GOT3 (cell line): ENCODE measurements around the gene UBA1.

Experiments used
- DNase-seq: peaks from one replicate; lab custom pipeline; 2025; ENCODE audit warnings: mixed read lengths; lab: John Stamatoyannopoulos, UW

UBA1 gene

DNA sequence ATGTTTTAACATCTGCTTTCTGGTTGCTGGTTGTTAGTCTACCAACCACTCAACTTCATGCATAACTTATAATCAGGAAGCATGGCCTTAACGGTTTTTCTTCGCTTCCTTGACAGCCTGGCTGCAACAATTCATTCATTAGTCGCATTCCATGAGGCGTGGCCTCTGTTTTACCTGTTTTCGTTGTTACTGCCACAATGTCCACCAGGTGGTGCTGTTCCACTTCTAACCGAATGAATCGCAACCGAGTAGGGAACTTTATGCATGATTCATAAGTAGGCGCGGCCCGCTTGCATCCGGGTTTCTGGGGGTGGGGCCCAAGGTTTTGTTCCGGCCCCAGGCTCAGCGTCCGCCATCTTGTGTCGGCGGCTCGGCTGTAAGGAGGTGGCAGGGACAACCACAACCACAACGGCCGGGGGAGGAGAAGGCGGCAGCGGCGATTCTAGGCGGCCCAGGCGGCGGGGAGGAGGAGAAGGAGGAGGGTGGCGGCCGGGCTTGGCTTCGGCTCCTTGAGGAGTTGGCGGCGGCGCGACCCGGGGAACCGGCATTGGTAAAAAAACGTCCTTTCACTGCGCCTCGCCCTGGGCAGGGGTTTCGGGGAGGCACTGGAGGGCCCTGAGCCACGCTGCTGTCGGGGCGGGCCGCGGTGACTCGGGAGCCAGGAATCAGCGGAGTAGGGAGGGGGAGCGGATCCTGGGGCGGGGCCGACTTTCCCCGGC lies at the start of gene UBA1:
TSS of gene UBA1 (plus strand) at position 355 of the 719 bp plus-strand sequence. CDS start 4,974 bp downstream, outside the sequence.
- DNase-seq, result peak; percentile 71

DNA sequence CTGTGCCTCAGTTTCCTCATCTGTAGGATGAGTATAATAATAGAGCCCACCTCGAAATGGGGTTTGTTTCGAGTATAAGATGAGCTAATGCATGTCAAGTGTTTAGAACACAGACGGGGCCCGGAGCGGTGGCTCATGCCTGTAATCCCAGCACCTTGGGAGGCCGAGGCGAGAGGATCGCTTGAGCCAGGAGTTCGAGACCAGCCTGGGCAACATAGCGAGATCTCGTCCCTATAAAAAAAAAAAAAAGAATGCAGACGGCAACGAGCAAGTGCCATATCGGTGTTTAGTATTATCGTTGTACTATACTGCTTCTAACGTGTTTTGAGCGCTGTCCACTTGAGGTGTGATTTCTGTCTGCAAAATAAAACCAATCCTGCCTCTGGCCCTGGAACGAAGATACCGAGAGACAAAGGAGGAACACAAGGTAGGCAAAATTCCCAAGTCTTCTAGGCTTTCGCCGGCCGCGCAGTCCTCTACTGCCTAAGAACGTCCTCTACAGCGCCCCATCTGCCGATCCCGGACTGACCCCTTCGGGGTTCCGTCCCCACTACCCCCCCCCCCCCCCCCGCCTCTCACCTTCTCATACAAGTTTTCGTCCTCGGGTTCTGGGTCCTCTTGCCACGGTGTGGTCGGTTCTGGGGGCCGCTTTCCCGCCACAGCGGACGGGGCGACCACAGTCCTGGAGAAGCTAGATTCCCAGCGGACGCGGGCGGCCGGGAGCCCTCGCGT lies 49.6 kb upstream of the UBA1 start:
- DNase-seq, result no peak

DNA sequence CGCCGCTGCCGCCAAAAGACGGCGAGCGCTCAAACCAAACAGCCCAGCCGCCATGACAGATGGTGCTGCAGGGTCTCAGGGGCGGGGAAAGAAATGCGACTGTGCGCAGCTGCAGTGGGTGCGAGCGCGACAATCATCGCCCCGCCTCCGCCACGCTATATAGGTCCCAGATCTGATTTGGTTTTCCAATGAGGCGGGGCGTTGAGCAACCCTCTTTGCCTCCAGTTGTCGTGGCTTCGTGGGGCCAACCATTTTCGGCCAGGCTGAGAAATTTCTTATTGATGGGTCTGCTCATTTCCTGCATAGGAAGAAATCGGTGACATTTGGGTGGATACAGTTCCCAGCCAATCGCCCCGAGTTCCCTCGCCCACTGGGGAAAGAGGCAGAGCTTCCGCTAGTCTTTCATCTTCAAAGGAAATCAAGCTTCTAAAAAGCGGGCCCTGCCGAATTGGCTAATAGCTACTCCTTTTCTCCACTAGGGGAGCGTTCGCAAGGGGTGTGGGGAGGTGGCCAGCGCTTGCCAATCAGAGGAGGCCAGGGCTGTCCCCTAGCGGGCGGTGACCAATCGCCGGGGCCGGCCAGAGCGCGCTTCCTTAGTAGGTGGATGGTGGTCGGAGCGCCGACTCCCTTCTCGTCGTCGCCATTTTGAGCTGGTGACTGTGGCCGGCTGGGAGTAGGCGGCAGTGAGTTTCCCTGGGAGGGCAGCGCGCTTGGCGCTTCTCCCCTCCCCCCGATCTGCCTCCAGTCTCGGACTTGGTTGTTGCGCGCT lies 48.8 kb upstream of the UBA1 start, which contains the start of the genes NDUFB11 and RBM10:
TSS of gene NDUFB11 (minus strand) at position 77 of the 769 bp plus-strand sequence. CDS start at position 54, 23 bp downstream.
TSS of gene RBM10 (plus strand) at position 596 of the 769 bp plus-strand sequence. CDS start 2,261 bp downstream, outside the sequence.
- peak; percentile 66 for DNase-seq

DNA sequence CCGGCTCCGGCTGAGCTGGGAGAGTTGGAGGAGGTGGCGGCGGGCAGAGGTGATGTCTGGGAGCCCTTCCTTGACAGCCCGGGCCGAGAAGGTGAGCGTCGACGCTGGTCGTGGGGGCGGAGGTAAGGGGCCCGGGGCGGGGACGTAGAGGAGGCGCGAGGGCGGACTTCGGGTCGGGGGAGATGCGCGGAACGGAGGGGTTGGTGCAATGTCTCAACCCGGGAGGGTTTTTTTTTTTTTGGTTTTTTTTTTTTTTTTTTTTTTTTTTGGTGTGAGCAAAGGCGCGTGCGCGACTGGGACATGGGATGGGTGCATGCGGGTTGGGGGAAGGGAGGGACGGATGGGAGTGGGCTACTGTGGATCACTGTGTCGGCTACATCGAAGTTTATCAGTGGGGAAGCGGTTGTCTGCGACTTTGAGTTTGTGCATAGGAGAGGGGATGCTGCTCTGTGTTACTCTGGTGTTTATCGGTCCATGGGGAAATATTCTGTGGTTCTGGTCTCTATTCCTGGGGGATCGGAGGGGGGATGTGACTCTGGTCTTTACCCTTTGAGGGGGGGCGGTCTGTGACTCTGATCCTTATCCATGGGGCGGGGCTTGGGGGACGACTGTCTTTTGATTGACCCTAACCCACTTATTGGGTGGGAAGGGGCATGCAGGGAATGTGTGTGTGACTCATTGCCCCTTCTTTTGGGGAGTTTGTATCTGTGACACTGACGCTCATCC lies 48.1 kb upstream of the UBA1 start:
- DNase-seq, result no peak

DNA sequence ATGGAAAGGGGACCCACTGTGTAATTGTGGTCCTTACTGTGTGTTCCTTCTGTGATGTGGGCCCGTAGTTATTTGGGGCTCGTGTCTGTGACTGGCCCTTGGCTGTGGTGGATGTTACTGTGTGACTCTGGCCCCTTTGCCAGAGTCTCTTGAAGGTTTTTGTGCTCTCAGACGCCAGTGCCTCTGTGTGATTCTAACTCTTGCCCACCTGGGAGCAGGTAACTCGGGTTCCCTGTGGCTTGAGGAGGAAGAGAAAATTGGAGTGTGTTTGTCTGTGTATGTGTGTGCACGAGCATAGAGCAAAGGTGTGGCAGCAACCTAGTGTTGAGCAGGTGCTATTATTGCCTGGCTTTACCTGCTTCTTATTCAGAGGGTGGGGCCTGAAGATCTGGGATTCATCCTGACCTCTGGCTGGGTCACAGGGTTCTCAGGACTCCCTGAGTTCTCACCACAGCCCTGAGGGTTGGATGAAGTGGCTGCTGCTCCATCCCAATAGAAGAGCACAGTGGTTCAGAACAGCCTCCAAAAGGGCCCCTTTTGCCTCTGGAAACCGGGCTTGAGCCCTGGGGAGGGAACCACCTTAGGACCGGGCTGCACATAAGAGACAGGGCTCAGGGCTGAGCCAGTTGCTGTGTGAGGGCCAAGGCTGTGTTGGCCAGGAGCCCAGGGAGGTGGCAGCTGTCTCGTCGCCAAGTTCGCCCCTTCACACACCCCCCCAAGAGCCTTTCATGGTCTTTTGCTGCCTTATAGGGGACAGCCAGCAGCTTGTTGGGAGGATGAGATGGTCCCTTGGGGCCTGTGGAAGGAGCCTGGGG lies 47.3 kb upstream of the UBA1 start:
- no peak for DNase-seq

DNA sequence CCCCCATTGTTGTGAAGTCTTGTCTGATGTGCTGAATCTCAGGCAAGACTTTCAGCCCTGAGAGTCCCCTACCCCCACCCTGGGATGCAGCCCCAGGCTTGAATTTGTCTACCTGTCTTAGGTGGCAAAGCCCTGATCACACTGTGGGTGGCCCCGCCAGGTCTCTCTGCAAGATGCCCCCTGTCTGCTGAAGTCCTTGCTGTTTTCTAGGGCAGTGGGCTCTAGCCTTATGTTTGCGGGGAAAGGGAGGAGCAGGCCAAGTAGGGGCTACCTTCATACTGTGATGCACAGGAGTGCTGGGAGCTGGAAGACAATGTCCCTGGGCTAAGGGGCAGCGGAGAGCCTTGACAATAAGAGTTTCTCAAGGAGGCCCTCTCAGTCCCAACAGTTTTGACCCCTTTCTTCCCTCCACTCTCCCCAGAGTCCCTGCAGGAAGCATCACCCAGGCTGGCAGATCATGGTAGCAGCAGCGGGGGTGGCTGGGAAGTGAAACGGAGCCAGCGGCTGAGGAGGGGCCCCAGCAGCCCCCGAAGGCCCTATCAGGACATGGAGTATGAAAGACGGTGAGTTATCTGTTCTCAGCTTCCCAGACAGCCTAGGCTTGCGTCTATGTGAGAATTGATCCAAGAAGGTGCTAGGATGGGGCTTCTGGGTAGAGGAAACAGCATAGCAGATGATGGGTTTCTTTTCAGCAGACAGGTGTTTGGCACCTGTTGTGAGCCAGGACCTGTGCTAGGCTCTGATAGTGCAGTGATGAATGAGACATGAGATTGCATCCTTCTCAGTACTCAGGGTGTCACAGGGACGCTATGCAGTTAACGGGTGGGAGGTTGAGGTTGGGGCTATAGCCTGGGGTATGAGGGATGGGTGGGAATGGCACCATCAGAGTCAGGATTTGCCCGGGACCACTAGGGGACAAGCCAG lies 46.4 kb upstream of the UBA1 start:
- DNase-seq, result no peak

DNA sequence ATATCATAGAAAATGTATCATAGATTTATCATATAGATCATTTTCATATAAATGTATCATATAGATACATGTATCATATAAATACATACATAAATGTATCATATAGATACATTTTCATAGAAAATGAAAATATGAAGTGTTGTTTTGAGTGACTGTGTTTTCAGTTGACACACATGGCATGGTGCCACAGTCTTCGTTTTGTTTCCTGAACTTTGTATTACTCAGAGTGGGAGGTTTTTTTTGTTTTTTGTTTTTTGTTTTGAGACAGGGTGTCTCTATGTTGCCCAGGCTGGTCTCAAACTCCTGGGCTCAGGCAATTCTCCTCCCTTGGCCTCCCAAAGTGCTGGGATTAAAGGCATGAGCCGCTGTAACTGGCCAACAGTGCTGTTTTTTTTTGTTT lies 44.7 kb upstream of the UBA1 start:
- no peak for DNase-seq

DNA sequence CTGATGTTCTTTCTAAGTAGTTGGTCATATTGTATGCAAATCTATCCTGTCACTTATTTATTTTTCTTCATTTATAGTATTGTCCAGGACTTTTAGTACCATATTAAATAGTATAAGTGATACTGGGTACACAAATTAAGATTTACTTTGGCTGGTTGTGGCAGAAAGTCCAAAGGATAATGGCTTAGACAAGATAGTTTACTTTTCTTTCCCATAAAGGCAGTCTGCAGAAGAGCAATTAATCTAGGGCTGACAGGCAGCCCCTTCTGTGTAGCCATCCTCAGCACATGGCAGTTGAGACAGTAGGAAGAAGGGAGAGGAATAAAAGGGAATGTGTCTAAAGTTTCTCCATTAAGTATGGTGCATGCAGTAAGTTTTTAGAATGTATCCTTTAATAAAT lies 42.2 kb upstream of the UBA1 start:
- no peak for DNase-seq

DNA sequence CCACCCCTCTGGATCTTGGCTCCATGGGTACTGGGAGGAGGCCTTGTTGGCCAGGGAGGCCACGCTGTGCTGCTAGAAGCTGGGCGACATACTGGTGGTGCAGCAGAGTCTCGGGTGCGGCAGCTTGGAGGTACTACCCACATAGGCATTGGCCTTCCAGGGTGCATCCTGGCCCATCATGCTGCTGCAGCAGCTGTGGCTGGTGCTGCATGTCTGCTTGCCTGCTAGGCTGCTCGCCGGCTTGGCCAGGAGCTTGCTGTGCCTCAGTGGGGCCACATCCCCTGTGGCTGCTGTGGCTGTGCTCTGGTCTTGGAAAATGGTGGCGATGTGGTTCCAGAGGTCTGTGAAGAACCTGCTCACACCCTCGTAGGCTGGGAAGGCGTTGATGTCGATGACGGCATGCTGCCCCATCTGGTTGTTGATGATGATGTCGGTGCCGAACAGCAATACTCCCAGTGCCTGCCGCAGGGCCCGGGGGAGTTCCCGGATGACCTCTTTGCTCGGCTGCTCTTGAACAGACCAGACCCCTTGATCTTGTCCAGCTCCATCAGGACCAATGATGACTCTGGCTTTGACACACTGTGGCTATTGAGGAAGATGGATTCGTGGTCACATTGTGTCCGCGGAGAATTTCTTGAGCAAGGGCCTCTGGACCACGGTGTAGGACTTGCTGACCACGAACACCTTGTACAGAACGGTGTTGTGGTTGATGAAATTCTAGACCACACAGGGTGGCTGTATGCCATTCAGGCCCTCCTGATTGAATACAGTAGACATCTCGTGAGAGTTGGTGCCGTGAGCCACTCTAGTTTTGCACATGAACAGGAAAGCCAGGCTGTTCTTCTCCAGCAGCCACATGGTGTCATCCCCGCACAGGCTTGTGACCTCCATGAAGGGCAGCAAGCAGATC lies 36.8 kb upstream of the UBA1 start:
- no peak for DNase-seq

DNA sequence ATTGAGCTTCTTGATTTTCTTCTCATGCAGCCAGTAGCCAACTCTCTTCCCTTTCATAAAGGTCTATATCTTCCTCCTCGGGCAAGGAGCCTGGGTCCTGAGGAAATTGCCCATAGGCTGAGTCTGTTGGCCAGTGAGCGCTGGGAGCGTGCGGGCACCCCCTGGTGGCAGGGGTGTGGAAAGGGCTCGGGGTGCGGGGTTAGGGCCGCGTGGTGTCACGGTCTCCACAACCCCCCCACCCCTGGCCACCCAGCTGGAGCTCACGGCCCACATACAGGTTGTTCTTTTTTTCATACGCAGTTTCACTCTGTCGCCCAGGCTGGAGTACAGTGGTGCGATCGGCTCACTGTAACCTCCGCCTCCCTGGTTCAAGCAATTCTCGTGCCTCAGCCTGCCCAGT lies 35.5 kb upstream of the UBA1 start:
- no peak for DNase-seq

DNA sequence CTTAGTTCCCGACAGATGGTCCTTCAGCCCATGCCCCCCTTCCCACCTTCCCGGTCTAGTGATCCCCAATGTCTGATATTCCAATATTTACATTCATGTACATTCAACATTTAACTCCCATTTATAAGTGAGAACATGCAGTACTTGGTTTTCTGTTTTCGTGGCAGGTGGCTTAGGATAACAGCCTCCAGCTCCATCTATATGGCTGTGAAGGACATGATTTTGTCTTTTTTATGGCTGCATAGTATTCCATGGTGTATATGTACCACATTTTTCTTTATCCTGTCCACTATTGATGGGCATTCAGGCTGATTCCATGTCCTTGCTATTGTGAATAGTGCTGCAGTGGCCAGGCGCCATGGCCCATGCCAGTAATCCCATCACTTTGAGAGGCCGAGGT lies 34.8 kb upstream of the UBA1 start:
- DNase-seq, result no peak

DNA sequence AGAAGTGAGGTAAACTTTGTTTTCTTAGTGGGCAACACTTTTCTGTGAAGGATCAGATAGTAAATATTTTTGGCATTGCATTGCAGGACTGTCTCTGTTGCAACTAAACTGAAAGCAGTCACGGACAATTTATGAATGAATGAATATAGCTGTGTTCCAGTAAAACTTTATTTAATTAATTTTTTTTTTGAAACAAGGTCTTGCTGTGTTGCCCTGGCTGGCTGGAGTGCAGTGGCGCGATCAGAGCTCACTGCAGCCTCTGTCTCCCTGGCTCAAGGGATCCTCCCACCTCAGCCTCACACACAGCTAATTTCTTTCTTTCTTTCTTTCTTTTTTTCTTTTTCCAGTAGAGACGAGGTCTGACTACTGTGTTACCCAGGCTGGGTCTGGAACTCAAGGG lies 32.8 kb upstream of the UBA1 start:
- DNase-seq, result no peak

DNA sequence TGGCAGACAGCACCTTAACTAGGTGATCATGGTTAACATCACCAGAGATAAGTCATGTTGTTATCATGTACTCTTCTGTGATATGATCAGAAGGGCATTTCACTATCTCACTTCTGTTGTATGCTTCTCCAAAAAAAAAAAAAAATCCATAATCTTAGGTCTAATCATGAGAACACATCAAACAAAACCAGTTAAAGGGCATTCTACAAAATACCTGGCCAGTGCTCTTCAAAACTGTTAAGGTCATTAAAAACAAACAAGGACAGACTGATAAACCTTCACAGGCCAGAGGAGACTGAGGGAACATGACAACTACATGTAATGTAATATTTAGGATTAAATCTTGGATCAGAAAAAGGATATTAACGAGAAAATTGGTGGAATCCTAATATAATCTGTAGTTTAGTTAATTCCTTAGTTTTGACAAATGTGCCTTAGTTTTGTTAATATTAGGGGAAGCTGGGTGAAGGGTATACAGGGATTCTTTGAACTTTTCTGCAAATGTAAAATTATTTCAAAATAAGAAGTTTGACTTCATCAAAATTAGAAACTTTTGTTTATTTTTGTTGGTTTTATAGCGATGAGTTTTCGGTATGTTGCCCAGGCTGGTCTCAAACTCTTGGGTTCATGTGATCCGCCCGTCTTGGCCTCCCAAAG lies 30.6 kb upstream of the UBA1 start:
- no peak for DNase-seq

DNA sequence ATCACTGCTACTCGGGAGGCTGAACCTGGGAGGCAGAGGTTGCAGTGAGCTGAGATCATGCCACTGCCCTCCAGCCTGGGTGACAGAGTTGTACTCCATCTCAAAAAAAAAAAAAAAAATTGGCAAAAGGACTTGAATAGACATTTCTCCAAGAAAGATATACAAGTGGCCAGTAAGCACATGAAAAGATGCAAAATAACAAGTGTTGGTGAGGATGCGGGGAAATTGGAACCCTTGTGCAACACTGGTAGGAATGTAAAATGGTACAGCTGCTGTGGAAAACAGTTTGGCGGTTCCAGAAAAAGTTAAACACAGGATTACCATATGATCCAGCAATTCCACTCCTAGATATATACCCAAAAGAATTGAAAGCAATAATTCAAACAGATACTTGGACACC lies 29.2 kb upstream of the UBA1 start:
- DNase-seq, result no peak

DNA sequence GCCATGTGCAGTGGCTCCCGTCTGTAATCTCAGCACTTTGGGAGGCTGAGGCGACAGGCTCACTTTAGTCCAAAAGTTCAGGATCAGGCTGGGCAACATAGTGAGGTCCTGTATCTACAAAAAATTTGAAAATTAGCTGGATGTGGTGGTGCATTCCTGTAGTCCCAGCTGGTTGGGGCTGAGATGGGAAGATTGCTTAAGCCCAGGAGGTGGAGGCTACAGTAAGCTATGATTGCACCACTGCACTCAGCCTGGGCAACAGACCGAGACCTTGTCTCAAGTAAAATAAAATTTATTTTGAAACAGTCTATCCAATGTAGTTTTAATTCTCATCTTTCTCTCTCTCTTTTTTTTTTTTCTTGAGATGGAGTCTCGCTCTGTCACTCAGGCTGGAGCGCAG lies 27.5 kb upstream of the UBA1 start:
- no peak for DNase-seq

DNA sequence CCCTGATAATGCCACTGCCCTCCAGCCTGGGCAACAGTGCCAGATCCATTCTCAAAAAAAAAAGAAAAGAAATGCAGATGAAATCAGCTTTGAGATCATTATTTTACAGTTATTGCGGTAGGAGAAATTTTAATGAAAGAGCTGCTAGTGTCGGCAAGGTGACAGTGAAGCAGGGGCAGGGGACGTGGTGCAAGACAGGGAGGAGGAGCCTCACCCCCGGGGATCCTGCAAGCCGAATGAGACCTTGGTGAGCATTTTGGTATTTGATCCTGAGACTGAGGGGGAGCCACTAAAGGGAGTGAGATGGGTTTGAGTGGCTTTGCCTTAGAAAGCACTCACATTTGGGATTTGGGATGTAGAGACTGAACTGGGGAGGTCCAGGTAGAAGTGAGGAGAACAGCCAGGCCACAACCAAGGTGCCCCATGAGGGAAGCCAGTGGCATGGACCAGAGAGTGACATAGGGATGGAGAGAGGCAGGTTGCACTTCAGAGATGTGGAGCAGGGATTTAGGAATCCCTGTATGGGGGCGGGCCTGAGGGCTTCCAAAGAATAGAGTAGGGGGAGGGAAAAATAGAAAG lies 25.0 kb upstream of the UBA1 start:
- DNase-seq, result no peak

DNA sequence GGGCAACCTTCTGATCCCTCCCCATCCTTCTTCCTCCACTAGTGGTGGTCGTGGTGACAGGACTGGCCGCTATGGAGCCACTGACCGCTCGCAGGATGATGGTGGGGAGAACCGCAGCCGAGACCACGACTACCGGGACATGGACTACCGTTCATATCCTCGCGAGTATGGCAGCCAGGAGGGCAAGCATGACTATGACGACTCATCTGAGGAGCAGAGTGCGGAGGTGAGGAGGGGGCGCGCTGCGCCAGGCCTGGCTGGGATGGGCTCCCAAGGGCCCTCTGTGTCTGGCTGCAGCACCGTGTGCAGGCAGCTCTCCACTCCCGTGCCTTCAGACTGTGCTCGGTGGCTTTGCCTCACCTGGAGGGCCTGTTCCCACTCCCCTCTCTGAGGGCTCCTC lies 24.4 kb upstream of the UBA1 start:
- DNase-seq, result no peak
